H1 (cell line): ENCODE data around the gene STIM2. TPM values are rescaled to one million over a fixed set of nuclear protein-coding genes. Genes with fewer than 3 reads are reported as not detected.
A peak's percentile ranks its signal among the peaks of the same experiment; 100 is the strongest.

Experiments
- CTCF ChIA-PET: fragments of 300-600 bp; sonication (Branson Sonifier 250); formaldehyde crosslinking; loops from one replicate; lab custom pipeline; 2021; ENCODE audit not compliant: partially characterized antibody; lab: Charles Lee
- POLR2A ChIA-PET: fragments of 300-600 bp; sonication (Branson Sonifier 250); formaldehyde crosslinking; loops from one replicate; lab custom pipeline; 2021; ENCODE audit warnings: inconsistent platforms; ENCODE audit not compliant: partially characterized antibody; lab: Charles Lee
- DNase-seq, 2 experiments: peaks; one replicate each; pipeline versions ENCODE4 v3.0.0 to v3.0.0-alpha.2; 2010 to 2022; ENCODE audit warnings: low spot score in 2 of 2, low read depth in 1 of 2, mixed read lengths in 1 of 2
- FAIRE-seq: peaks from 2 replicates; lab custom pipeline; 2011; peaks lifted over from hg19 to GRCh38; lab: Jason Lieb, UNC
- H2AFZ ChIP-seq: 2 replicates; pipeline ENCODE4 v1.8.1; 2012; ENCODE audit warnings: low read length, inconsistent platforms
- H2AK5ac ChIP-seq: 2 replicates; pipeline ENCODE4 v1.6.1; 2013; ENCODE audit warnings: low read depth, low read length
- H2BK120ac ChIP-seq: replicated peaks from 2 replicates; pipeline ENCODE3; 2013; ENCODE audit warnings: low read depth, low read length, inconsistent platforms
- H2BK12ac ChIP-seq: 2 replicates; pipeline ENCODE4 v1.6.1; 2013; ENCODE audit warnings: low read depth, low read length
- H2BK15ac ChIP-seq: 2 replicates; pipeline ENCODE4 v1.6.1; 2013; ENCODE audit warnings: low read length
- H2BK20ac ChIP-seq: 2 replicates; pipeline ENCODE4 v1.6.1; 2013; ENCODE audit warnings: low read length
- H2BK5ac ChIP-seq: 2 replicates; pipeline ENCODE4 v1.6.1; 2013; ENCODE audit warnings: low read depth, low read length
- H3K14ac ChIP-seq: 2 replicates; pipeline ENCODE4 v1.6.1; 2013; ENCODE audit warnings: inconsistent platforms; ENCODE audit not compliant: insufficient read length
- H3K18ac ChIP-seq: 2 replicates; pipeline ENCODE4 v1.6.1; 2013; ENCODE audit warnings: low read length; ENCODE audit errors: extremely low read depth
- H3K23ac ChIP-seq: 2 replicates; pipeline ENCODE4 v1.6.1; 2013; ENCODE audit warnings: inconsistent platforms; ENCODE audit not compliant: insufficient read length
- H3K23me2 ChIP-seq: 2 replicates; pipeline ENCODE4 v1.6.1; 2013; ENCODE audit warnings: low read depth, low read length
- H3K27ac ChIP-seq: 2 replicates; pipeline ENCODE4 v1.6.1; 2011; ENCODE audit warnings: low read depth, low read length, inconsistent platforms
- H3K27me3 ChIP-seq, 4 experiments: replicated peaks in 1 of 4; 1 replicate in 1 of 4; 2 replicates in 3 of 4; pipeline versions ENCODE4 v1.6.1 to v1.8.1; 2011 to 2013; ENCODE audit warnings: low read length in 3 of 4, mild to moderate bottlenecking in 3 of 4, inconsistent platforms in 2 of 4, mixed read lengths in 2 of 4, moderate library complexity in 1 of 4; ENCODE audit not compliant: control insufficient read depth in 3 of 4, insufficient read depth in 3 of 4; ENCODE audit errors: extremely low read depth in 1 of 4
- H3K36me3 ChIP-seq, 4 experiments: 2 replicates each; pipeline versions ENCODE4 v1.6.1 to v1.8.1; 2011 to 2013; ENCODE audit warnings: mild to moderate bottlenecking in 4 of 4, low read length in 3 of 4, moderate library complexity in 2 of 4, control low read depth in 1 of 4, inconsistent platforms in 1 of 4; ENCODE audit not compliant: insufficient read depth in 4 of 4, control insufficient read depth in 2 of 4
- H3K4ac ChIP-seq: replicated peaks from 2 replicates; pipeline ENCODE3; 2013; ENCODE audit warnings: low read length, low read depth, mixed read lengths, inconsistent platforms; ENCODE audit not compliant: insufficient read length
- H3K4me1 ChIP-seq, 4 experiments: replicated peaks in 1 of 4; 1 replicate in 1 of 4; 2 replicates in 3 of 4; pipeline versions ENCODE4 v1.6.1 to v1.8.1; 2011 to 2013; ENCODE audit warnings: low read length in 3 of 4, inconsistent platforms in 2 of 4, mixed read lengths in 1 of 4; ENCODE audit not compliant: insufficient read depth in 4 of 4, control insufficient read depth in 3 of 4
- H3K4me2 ChIP-seq, 2 experiments: 2 replicates each; pipeline versions ENCODE4 v1.6.1 to v1.8.1; 2011 to 2013; ENCODE audit warnings: low read depth in 2 of 2, low read length in 2 of 2, control low read depth in 1 of 2, inconsistent platforms in 1 of 2, mild to moderate bottlenecking in 1 of 2; ENCODE audit not compliant: insufficient read depth in 1 of 2
- H3K4me3 ChIP-seq, 4 experiments: fragments of 200-600, 300-600 bp in 1 of 4; sonication (generic), shearing (Covaris generic), sonication (Bioruptor Twin) in 1 of 4; 2 replicates each; pipeline versions ENCODE4 v1.5.1 to v1.8.1; 2011 to 2016; ENCODE audit warnings: low read length in 4 of 4, low read depth in 3 of 4, control low read depth in 2 of 4, inconsistent platforms in 2 of 4, mild to moderate bottlenecking in 2 of 4, mixed read lengths in 1 of 4, moderate library complexity in 1 of 4; ENCODE audit not compliant: insufficient read depth in 2 of 4; ENCODE audit errors: extremely low read depth in 1 of 4
- H3K56ac ChIP-seq: replicated peaks from 2 replicates; pipeline ENCODE3; 2013; ENCODE audit warnings: low read depth, mild to moderate bottlenecking, mixed read lengths, low read length, inconsistent platforms; ENCODE audit not compliant: insufficient read length
- H3K79me1 ChIP-seq: 2 replicates; pipeline ENCODE4 v1.6.1; 2013; ENCODE audit warnings: low read depth, low read length, control low read depth
- H3K79me2 ChIP-seq, 2 experiments: 2 replicates each; pipeline versions ENCODE4 v1.6.1 to v1.8.1; 2012 to 2013; ENCODE audit warnings: low read length in 2 of 2, mild to moderate bottlenecking in 2 of 2, inconsistent platforms in 1 of 2; ENCODE audit not compliant: insufficient read depth in 2 of 2, control insufficient read depth in 1 of 2
- H3K9ac ChIP-seq, 4 experiments: replicated peaks in 1 of 4; 1 replicate in 1 of 4; 2 replicates in 3 of 4; pipeline versions ENCODE4 v1.6.1 to v1.8.1; 2011 to 2013; ENCODE audit warnings: low read depth in 3 of 4, low read length in 3 of 4, control low read depth in 2 of 4, mild to moderate bottlenecking in 2 of 4, moderate library complexity in 2 of 4, inconsistent platforms in 1 of 4; ENCODE audit errors: extremely low read depth in 1 of 4
- H3K9me3 ChIP-seq, 2 experiments: 2 replicates each; pipeline versions ENCODE4 v1.6.1 to v1.8.1; 2012 to 2013; ENCODE audit warnings: mild to moderate bottlenecking in 2 of 2, moderate library complexity in 2 of 2, control low read depth in 1 of 2, inconsistent platforms in 1 of 2, low read depth in 1 of 2, low read length in 1 of 2, mixed read lengths in 1 of 2; ENCODE audit not compliant: insufficient read depth in 2 of 2
- H4K20me1 ChIP-seq, 2 experiments: replicated peaks in 1 of 2; 2 replicates each; pipeline versions ENCODE3 to v1.8.1; 2011 to 2013; ENCODE audit warnings: inconsistent platforms in 2 of 2, low read length in 2 of 2, mild to moderate bottlenecking in 1 of 2; ENCODE audit not compliant: insufficient read depth in 2 of 2, control insufficient read depth in 1 of 2
- H4K5ac ChIP-seq: 2 replicates; pipeline ENCODE4 v1.6.1; 2013; ENCODE audit warnings: low read length, low read depth, mixed read lengths, inconsistent platforms; ENCODE audit not compliant: insufficient read length
- H4K8ac ChIP-seq: 2 replicates; pipeline ENCODE4 v1.8.0; 2013; ENCODE audit warnings: mild to moderate bottlenecking, moderate library complexity, low read length, inconsistent platforms; ENCODE audit not compliant: insufficient read depth; ENCODE audit errors: extremely low read depth
- H4K91ac ChIP-seq: replicated peaks from 2 replicates; pipeline ENCODE3; 2013; ENCODE audit warnings: low read length, mixed read lengths, inconsistent platforms; ENCODE audit not compliant: insufficient read length
- CHD1 ChIP-seq: IDR thresholded peaks from 2 replicates; pipeline ENCODE4 v1.6.1; 2012; ENCODE audit warnings: low read depth, low read length, improper control_type of control experiment
- CREB1 ChIP-seq: IDR thresholded peaks from 2 replicates; pipeline ENCODE4 v1.6.1; 2012; ENCODE audit warnings: inconsistent platforms
- HDAC6 ChIP-seq: IDR thresholded peaks from one replicate; pipeline ENCODE4 v1.7.1; 2012; ENCODE audit warnings: low read depth, mild to moderate bottlenecking, inconsistent platforms, low read length, moderate library complexity
- KDM4A ChIP-seq: IDR thresholded peaks from one replicate; pipeline ENCODE4 v1.7.1; 2012; ENCODE audit warnings: low read depth, mild to moderate bottlenecking, moderate library complexity, low read length, inconsistent platforms; ENCODE audit not compliant: severe bottlenecking
- POLR2A ChIP-seq, 2 experiments: IDR thresholded peaks; 1 replicate in 1 of 2; 2 replicates in 1 of 2; pipeline ENCODE4 v1.6.1; 2011; ENCODE audit warnings: low read depth in 2 of 2, low read length in 2 of 2, mild to moderate bottlenecking in 2 of 2; ENCODE audit errors: control extremely low read depth in 1 of 2
- SIX5 ChIP-seq: IDR thresholded peaks from 2 replicates; pipeline ENCODE4 v1.6.1; 2011; ENCODE audit warnings: mild to moderate bottlenecking, low read depth, low read length
- SP1 ChIP-seq: IDR thresholded peaks from 2 replicates; pipeline ENCODE4 v1.6.1; 2011; ENCODE audit warnings: low read depth, low read length
- SP4 ChIP-seq: IDR thresholded peaks from 2 replicates; pipeline ENCODE4 v1.6.1; 2012; ENCODE audit warnings: low read length, inconsistent platforms
- TCF12 ChIP-seq: IDR thresholded peaks from 2 replicates; pipeline ENCODE4 v1.6.1; 2011; ENCODE audit warnings: low read depth, mild to moderate bottlenecking, low read length
- WGBS, 2 experiments: shearing (Covaris generic) in 1 of 2; methylation state at CpG; one replicate each; pipeline versions ENCODE4 v1.1.6 to v1.1.7; 2013 to 2015; ENCODE audit warnings: low lambda C conversion rate in 2 of 2, mixed read lengths in 2 of 2, inconsistent platforms in 1 of 2, low coverage in 1 of 2, missing lambda C conversion rate in 1 of 2; ENCODE audit not compliant: insufficient replicate concordance in 2 of 2, insufficient coverage in 1 of 2, insufficient read length in 1 of 2; ENCODE audit errors: extremely low coverage in 1 of 2, missing lambda C conversion rate in 1 of 2; 5-methylcytosine and 5-hydroxymethylcytosine counted together
- polyA plus RNA-seq, 7 experiments: library from polyadenylated mRNA; depleted of rRNA in 3 of 7; stranded (reverse) in 5 of 7; unstranded in 2 of 7; fragments of >200 nt in 5 of 7; fragments of 200-250 nt in 2 of 7; gene quantifications; 1 replicate in 5 of 7; 2 replicates in 1 of 7; 4 replicates in 1 of 7; pipeline versions ENCODE4 v1.2.1 to v1.2.3, GENCODE V29; 2011 to 2013; ENCODE audit warnings: missing spikeins in 2 of 7, mixed read lengths in 2 of 7
- total RNA-seq: library from RNA; stranded (reverse); fragmentation: NEBNext Ultra II Directional; extraction: Animal tissue kit (Norgen Biotek cat#: 25700); gene quantifications from 2 replicates; pipeline ENCODE4 v1.2.1, GENCODE V29; 2021
- TF ChIP-seq, protein P1 (sequence below), 3 experiments: IDR thresholded peaks; 1 replicate in 2 of 3; 2 replicates in 1 of 3; pipeline versions ENCODE4 v1.5.1 to v1.6.1; 2011; ENCODE audit warnings: low read length in 3 of 3, mild to moderate bottlenecking in 3 of 3, inconsistent platforms in 2 of 3, low read depth in 1 of 3, moderate library complexity in 1 of 3; ENCODE audit not compliant: insufficient read depth in 1 of 3; ENCODE audit errors: control extremely low read depth in 1 of 3
- TF ChIP-seq, protein P2 (sequence below): IDR thresholded peaks from 2 replicates; pipeline ENCODE4 v1.6.1; 2012; ENCODE audit warnings: inconsistent platforms

Gene STIM2
- total and polyA plus RNA-seq, 2 of the 8 experiments (the other 6 are each of a cell fraction or from before 2014, with no cell fraction given) = 22.9 to 23.0 TPM

DNA sequence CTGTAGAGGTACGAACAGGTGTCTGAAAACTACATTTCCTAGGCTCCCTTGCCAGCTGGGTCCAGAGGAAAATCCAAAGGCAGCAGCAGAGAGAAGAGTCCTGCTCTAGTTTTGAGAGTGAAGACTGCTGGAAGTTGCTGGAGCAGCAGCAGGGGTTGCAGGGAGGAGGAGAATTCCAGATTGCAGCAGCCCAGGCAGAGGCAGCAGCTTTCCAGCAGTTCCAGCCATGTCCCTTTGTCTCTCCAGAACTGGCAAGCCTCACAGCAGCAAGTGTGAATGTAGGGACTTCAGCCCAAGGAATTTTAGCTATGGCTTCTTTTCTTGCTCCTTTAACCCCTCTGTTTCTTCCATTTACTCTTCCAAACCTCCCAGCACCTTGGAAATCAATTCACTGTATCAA, 24.1 kb upstream of the STIM2 start:
- Histone ChIP-seq H2BK20ac (no peak overlapping the region), H3K79me2 (no peaks in the 10 kb centered on the region), H2AK5ac (no peak overlapping the region), H3K56ac (no peak overlapping the region), H3K4me3 (no peak overlapping the region), H3K23ac (no peak overlapping the region), H3K27ac (no peak overlapping the region), H4K5ac (no peak overlapping the region), H3K27me3 (no peaks in the 10 kb centered on the region), H2AFZ (0 out of 2 replicates have a peak overlapping the region, but pooled peaks have one; percentile 25), H3K9ac (no peak overlapping the region), H2BK120ac (no peak overlapping the region), H3K4me2 (no peak overlapping the region), H3K36me3 (no peaks in the 10 kb centered on the region; a peak in 2 of 8 replicates), H3K79me1 (no peaks in the 10 kb centered on the region), H2BK15ac (no peak overlapping the region), H2BK5ac (no peak overlapping the region), H4K20me1 (no peaks in the 10 kb centered on the region), H3K23me2 (no peaks in the 10 kb centered on the region), H2BK12ac (no peak overlapping the region), H3K4me1 (no peaks in the 10 kb centered on the region), H3K18ac (no peak overlapping the region), H3K9me3 (no peaks in the 10 kb centered on the region), H4K91ac (no peak overlapping the region), H3K14ac (no peak overlapping the region), H4K8ac (no peak overlapping the region), H3K4ac (no peak overlapping the region)
- no peak for FAIRE-seq
- CTCF ChIA-PET = interaction anchor here (0.7 to 1.3 kb wide), 6 partner anchors 10 to 154 kb away, joined by 3 to 4 read pairs (median 3); no protein-coding TSS in a partner anchor
- DNase-seq = no peak
- POLR2A ChIA-PET = no interaction called here
- WGBS, 2 experiments = 80% methylated on average over 1 of the region's 1 CpG; no CpG with 5 or more reads in 1 of the 2 experiments
- TF ChIP-seq CHD1 (no peak), SP1 (no peak), KDM4A (no peak), SIX5 (no peak), POLR2A (IDR thresholded peaks at IDR 0.05; ENCODE audit: control extremely low read depth in 1 of 2, low read depth in 2 of 2, low read length in 2 of 2) (no peak), SP4 (no peak), TCF12 (no peak), CREB1 (no peak), HDAC6 (no peak)
- TF ChIP-seq, protein P1, sequence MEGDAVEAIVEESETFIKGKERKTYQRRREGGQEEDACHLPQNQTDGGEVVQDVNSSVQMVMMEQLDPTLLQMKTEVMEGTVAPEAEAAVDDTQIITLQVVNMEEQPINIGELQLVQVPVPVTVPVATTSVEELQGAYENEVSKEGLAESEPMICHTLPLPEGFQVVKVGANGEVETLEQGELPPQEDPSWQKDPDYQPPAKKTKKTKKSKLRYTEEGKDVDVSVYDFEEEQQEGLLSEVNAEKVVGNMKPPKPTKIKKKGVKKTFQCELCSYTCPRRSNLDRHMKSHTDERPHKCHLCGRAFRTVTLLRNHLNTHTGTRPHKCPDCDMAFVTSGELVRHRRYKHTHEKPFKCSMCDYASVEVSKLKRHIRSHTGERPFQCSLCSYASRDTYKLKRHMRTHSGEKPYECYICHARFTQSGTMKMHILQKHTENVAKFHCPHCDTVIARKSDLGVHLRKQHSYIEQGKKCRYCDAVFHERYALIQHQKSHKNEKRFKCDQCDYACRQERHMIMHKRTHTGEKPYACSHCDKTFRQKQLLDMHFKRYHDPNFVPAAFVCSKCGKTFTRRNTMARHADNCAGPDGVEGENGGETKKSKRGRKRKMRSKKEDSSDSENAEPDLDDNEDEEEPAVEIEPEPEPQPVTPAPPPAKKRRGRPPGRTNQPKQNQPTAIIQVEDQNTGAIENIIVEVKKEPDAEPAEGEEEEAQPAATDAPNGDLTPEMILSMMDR (IDR thresholded peaks at IDR 0.05; ENCODE audit: control extremely low read depth in 1 of 3, insufficient read depth in 1 of 3, low read depth in 1 of 3, low read length in 3 of 3) = no peak
- TF ChIP-seq, protein P2, sequence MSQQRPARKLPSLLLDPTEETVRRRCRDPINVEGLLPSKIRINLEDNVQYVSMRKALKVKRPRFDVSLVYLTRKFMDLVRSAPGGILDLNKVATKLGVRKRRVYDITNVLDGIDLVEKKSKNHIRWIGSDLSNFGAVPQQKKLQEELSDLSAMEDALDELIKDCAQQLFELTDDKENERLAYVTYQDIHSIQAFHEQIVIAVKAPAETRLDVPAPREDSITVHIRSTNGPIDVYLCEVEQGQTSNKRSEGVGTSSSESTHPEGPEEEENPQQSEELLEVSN = no peak
